WI38 (cell line): ENCODE results near the gene BRD3.
A peak's percentile ranks its signal among the peaks of the same experiment; 100 is the strongest.
"Not testable (repeated sequence)": the region's sequence is repeated elsewhere in the genome, so short reads cannot be mapped to it uniquely, and the experiment has no call there.

Experiments used
- H3K4me3 ChIP-seq: 2 replicates; pipeline ENCODE4 v1.5.1; 2011; ENCODE audit warnings: low read depth, mild to moderate bottlenecking, control low read depth, low read length
- CTCF ChIP-seq: IDR thresholded peaks from 2 replicates; pipeline ENCODE4 v1.5.1; 2012; ENCODE audit warnings: low read depth, mild to moderate bottlenecking, control low read depth, low read length

Gene BRD3

GRCh38 chr9:134073500-134073899 lies 5.7 kb upstream of the BRD3 start:
- no peak overlapping the region for H3K4me3 ChIP-seq
- no peak for TF ChIP-seq CTCF

GRCh38 chr9:134072683-134073082 lies 4.9 kb upstream of the BRD3 start:
- not testable (repeated sequence) for H3K4me3 ChIP-seq

- H3K4me3 ChIP-seq = no peak overlapping the region
- no peak for TF ChIP-seq CTCF
Observed at GRCh38 chr9:134071149-134071548, 3.3 kb upstream of the BRD3 start.

GRCh38 chr9:134069480-134070399 lies 1.9 kb upstream of the BRD3 start:
- H3K4me3 ChIP-seq = no peak overlapping the region

GRCh38 chr9:134068744-134069479 lies 1.1 kb upstream of the BRD3 start:
- no peak for TF ChIP-seq CTCF
- H3K4me3 ChIP-seq = peak overlapping the region; percentile 66

More at GRCh38 chr9:134069480-134070399, 1.9 kb upstream of the BRD3 start:
- TF ChIP-seq CTCF = no peak

GRCh38 chr9:134066913-134067851 lies 644 bp downstream of the BRD3 start:
- TF ChIP-seq CTCF = no peak
- H3K4me3 ChIP-seq = peak overlapping the region; percentile 85

GRCh38 chr9:134066526-134066912 lies 1.3 kb downstream of the BRD3 start:
- H3K4me3 ChIP-seq = peak overlapping the region; percentile 85
- no peak for TF ChIP-seq CTCF
